Measurements from ENCODE around the gene CCDC85B. TPM values are rescaled to one million over a fixed set of nuclear protein-coding genes. Genes with fewer than 3 reads are reported as not detected.
A peak's percentile ranks its signal among the peaks of the same experiment; 100 is the strongest.

Gene CCDC85B
- total RNA-seq, 1 experiment from 2014 or later = 55.3 TPM

DNA sequence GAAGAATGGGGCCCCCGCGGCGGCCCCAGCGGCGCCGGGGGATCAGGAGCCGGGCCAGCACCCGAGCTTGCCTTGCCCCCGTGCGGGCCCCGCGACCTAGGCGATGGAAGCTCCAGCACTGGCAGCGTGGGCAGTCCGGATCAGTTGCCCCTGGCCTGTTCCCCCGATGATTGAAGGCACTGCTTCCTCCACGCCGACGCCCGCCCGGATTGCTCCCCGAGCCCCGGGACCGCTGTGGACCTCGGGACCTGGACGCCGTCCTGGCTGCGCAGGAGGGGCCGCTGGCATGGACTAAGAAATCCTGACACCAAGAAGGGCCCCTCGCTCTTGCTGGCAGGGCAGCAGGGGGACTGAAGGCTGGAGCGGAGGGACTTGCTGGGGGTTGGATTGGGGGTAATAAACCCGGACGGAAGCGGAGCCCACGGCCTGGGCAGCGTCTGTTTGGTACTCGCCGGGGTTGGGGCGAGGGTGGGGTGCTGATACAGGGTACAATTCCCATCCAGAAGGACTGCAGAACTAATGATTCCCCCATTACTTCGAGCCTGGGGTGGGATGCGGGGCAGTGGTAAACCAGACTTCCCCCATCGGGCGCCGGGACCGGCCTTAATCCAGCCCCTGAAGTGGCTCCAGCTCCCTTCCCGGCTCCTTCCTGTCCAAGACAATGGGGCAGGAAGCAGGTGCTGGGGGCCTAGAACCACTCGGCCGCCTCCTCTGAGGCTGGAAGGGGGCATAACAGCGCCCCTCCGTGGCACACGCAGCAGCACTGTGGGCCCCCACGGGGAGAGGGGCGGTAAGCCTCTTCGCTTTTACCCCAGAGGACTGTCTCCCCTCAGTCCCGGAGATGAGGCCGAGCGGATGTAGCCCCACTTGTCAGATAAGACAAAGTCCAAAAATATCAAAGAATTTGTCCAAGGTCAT lies 1.0 kb downstream of the CCDC85B start (continued):
- TF ChIP-seq, protein P1, sequence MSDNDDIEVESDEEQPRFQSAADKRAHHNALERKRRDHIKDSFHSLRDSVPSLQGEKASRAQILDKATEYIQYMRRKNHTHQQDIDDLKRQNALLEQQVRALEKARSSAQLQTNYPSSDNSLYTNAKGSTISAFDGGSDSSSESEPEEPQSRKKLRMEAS (CRISPR knock-in tag; IDR thresholded peaks at IDR 0.05) = 0 out of 2 replicates have a peak, but pooled peaks have one; percentile 16
- TF ChIP-seq SMAD4 (CRISPR knock-in tag; IDR thresholded peaks at IDR 0.05) (no peak), ZNF138 (CRISPR knock-in tag; conservative IDR thresholded peaks at IDR 0.05) (no peak), NFATC4 (CRISPR knock-in tag; IDR thresholded peaks at IDR 0.05) (no peak), TEAD4 (CRISPR knock-in tag; IDR thresholded peaks at IDR 0.05) (no peak), SOX15 (CRISPR knock-in tag; IDR thresholded peaks at IDR 0.05) (no peak), ZNF263 (CRISPR knock-in tag; IDR thresholded peaks at IDR 0.05; ENCODE audit: low read depth) (no peak), JUN (CRISPR knock-in tag; IDR thresholded peaks at IDR 0.05) (no peak; the same call in 1 of the 2 replicates), ZNF232 (CRISPR knock-in tag; IDR thresholded peaks at IDR 0.05) (no peak), RELA (CRISPR knock-in tag; IDR thresholded peaks at IDR 0.05; ENCODE audit: borderline replicate concordance) (no peak), NR2C2 (CRISPR knock-in tag; IDR thresholded peaks at IDR 0.05) (no peak), PRRX2 (CRISPR knock-in tag; IDR thresholded peaks at IDR 0.05) (no peak), CREB1 (CRISPR knock-in tag; IDR thresholded peaks at IDR 0.05) (peak; percentile 12; the same call in 1 of the 2 replicates), RORB (CRISPR knock-in tag; IDR thresholded peaks at IDR 0.05) (no peak), ZNF423 (CRISPR knock-in tag; IDR thresholded peaks at IDR 0.05) (no peak), GABPB1 (CRISPR knock-in tag; IDR thresholded peaks at IDR 0.05) (peak; percentile 37; the same call in 1 of the 2 replicates)
- TF ChIP-seq, protein P2, sequence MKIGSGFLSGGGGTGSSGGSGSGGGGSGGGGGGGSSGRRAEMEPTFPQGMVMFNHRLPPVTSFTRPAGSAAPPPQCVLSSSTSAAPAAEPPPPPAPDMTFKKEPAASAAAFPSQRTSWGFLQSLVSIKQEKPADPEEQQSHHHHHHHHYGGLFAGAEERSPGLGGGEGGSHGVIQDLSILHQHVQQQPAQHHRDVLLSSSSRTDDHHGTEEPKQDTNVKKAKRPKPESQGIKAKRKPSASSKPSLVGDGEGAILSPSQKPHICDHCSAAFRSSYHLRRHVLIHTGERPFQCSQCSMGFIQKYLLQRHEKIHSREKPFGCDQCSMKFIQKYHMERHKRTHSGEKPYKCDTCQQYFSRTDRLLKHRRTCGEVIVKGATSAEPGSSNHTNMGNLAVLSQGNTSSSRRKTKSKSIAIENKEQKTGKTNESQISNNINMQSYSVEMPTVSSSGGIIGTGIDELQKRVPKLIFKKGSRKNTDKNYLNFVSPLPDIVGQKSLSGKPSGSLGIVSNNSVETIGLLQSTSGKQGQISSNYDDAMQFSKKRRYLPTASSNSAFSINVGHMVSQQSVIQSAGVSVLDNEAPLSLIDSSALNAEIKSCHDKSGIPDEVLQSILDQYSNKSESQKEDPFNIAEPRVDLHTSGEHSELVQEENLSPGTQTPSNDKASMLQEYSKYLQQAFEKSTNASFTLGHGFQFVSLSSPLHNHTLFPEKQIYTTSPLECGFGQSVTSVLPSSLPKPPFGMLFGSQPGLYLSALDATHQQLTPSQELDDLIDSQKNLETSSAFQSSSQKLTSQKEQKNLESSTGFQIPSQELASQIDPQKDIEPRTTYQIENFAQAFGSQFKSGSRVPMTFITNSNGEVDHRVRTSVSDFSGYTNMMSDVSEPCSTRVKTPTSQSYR (CRISPR knock-in tag; IDR thresholded peaks at IDR 0.05) = 0 out of 2 replicates have a peak, but pooled peaks have one; percentile 0
- TF ChIP-seq, protein P3, sequence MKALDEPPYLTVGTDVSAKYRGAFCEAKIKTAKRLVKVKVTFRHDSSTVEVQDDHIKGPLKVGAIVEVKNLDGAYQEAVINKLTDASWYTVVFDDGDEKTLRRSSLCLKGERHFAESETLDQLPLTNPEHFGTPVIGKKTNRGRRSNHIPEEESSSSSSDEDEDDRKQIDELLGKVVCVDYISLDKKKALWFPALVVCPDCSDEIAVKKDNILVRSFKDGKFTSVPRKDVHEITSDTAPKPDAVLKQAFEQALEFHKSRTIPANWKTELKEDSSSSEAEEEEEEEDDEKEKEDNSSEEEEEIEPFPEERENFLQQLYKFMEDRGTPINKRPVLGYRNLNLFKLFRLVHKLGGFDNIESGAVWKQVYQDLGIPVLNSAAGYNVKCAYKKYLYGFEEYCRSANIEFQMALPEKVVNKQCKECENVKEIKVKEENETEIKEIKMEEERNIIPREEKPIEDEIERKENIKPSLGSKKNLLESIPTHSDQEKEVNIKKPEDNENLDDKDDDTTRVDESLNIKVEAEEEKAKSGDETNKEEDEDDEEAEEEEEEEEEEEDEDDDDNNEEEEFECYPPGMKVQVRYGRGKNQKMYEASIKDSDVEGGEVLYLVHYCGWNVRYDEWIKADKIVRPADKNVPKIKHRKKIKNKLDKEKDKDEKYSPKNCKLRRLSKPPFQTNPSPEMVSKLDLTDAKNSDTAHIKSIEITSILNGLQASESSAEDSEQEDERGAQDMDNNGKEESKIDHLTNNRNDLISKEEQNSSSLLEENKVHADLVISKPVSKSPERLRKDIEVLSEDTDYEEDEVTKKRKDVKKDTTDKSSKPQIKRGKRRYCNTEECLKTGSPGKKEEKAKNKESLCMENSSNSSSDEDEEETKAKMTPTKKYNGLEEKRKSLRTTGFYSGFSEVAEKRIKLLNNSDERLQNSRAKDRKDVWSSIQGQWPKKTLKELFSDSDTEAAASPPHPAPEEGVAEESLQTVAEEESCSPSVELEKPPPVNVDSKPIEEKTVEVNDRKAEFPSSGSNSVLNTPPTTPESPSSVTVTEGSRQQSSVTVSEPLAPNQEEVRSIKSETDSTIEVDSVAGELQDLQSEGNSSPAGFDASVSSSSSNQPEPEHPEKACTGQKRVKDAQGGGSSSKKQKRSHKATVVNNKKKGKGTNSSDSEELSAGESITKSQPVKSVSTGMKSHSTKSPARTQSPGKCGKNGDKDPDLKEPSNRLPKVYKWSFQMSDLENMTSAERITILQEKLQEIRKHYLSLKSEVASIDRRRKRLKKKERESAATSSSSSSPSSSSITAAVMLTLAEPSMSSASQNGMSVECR (CRISPR knock-in tag; IDR thresholded peaks at IDR 0.05; ENCODE audit: borderline replicate concordance) = no peak; the same call in 1 of the 2 replicates
- TF ChIP-seq, protein P4, sequence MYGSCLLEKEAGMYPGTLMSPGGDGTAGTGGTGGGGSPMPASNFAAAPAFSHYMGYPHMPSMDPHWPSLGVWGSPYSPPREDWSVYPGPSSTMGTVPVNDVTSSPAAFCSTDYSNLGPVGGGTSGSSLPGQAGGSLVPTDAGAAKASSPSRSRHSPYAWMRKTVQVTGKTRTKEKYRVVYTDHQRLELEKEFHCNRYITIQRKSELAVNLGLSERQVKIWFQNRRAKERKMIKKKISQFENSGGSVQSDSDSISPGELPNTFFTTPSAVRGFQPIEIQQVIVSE (CRISPR knock-in tag; IDR thresholded peaks at IDR 0.05; ENCODE audit: borderline replicate concordance) = no peak
- TF ChIP-seq, protein P5, sequence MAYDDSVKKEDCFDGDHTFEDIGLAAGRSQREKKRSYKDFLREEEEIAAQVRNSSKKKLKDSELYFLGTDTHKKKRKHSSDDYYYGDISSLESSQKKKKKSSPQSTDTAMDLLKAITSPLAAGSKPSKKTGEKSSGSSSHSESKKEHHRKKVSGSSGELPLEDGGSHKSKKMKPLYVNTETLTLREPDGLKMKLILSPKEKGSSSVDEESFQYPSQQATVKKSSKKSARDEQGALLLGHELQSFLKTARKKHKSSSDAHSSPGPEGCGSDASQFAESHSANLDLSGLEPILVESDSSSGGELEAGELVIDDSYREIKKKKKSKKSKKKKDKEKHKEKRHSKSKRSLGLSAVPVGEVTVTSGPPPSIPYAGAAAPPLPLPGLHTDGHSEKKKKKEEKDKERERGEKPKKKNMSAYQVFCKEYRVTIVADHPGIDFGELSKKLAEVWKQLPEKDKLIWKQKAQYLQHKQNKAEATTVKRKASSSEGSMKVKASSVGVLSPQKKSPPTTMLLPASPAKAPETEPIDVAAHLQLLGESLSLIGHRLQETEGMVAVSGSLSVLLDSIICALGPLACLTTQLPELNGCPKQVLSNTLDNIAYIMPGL (CRISPR knock-in tag; IDR thresholded peaks at IDR 0.05) = peak; percentile 66; the same call in 1 of the 2 replicates
- TF ChIP-seq, protein P6, sequence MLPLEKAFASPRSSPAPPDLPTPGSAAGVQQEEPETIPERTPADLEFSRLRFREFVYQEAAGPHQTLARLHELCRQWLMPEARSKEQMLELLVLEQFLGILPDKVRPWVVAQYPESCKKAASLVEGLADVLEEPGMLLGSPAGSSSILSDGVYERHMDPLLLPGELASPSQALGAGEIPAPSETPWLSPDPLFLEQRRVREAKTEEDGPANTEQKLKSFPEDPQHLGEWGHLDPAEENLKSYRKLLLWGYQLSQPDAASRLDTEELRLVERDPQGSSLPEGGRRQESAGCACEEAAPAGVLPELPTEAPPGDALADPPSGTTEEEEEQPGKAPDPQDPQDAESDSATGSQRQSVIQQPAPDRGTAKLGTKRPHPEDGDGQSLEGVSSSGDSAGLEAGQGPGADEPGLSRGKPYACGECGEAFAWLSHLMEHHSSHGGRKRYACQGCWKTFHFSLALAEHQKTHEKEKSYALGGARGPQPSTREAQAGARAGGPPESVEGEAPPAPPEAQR (CRISPR knock-in tag; IDR thresholded peaks at IDR 0.05) = no peak
- TF ChIP-seq, protein P7, sequence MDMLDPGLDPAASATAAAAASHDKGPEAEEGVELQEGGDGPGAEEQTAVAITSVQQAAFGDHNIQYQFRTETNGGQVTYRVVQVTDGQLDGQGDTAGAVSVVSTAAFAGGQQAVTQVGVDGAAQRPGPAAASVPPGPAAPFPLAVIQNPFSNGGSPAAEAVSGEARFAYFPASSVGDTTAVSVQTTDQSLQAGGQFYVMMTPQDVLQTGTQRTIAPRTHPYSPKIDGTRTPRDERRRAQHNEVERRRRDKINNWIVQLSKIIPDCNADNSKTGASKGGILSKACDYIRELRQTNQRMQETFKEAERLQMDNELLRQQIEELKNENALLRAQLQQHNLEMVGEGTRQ (CRISPR knock-in tag; IDR thresholded peaks at IDR 0.05) = no peak
- TF ChIP-seq, protein P8, sequence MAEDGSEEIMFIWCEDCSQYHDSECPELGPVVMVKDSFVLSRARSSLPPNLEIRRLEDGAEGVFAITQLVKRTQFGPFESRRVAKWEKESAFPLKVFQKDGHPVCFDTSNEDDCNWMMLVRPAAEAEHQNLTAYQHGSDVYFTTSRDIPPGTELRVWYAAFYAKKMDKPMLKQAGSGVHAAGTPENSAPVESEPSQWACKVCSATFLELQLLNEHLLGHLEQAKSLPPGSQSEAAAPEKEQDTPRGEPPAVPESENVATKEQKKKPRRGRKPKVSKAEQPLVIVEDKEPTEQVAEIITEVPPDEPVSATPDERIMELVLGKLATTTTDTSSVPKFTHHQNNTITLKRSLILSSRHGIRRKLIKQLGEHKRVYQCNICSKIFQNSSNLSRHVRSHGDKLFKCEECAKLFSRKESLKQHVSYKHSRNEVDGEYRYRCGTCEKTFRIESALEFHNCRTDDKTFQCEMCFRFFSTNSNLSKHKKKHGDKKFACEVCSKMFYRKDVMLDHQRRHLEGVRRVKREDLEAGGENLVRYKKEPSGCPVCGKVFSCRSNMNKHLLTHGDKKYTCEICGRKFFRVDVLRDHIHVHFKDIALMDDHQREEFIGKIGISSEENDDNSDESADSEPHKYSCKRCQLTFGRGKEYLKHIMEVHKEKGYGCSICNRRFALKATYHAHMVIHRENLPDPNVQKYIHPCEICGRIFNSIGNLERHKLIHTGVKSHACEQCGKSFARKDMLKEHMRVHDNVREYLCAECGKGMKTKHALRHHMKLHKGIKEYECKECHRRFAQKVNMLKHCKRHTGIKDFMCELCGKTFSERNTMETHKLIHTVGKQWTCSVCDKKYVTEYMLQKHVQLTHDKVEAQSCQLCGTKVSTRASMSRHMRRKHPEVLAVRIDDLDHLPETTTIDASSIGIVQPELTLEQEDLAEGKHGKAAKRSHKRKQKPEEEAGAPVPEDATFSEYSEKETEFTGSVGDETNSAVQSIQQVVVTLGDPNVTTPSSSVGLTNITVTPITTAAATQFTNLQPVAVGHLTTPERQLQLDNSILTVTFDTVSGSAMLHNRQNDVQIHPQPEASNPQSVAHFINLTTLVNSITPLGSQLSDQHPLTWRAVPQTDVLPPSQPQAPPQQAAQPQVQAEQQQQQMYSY (CRISPR knock-in tag; IDR thresholded peaks at IDR 0.05) = no peak
